HG02642 (cell line): ENCODE measurements around the gene GTPBP8.

Source experiments
- ATAC-seq: cut with Tn5 transposase; IDR thresholded peaks from one replicate; pipeline ENCODE4 v1.9.1; 2021; ENCODE audit warnings: mild to moderate bottlenecking; ENCODE audit not compliant: unreplicated experiment, poor library complexity

Gene GTPBP8

GRCh38 chr3:112990672-112991602, at the start of gene GTPBP8:
Gene GTPBP8, plus strand, starts transcription at chr3:112990984. Its CDS starts 16 bp downstream, at chr3:112991000.
- peak; percentile 97 for ATAC-seq

GRCh38 chr3:112948346-112948838, 42.4 kb upstream of the GTPBP8 start:
- ATAC-seq = no peak

GRCh38 chr3:112956351-112956750, 34.4 kb upstream of the GTPBP8 start:
- no peak for ATAC-seq

GRCh38 chr3:112958811-112959560, 31.8 kb upstream of the GTPBP8 start:
- peak; percentile 80 for ATAC-seq

GRCh38 chr3:112963683-112964082, 27.1 kb upstream of the GTPBP8 start:
- ATAC-seq = no peak

GRCh38 chr3:112965656-112966055, 25.1 kb upstream of the GTPBP8 start:
- no peak for ATAC-seq

- ATAC-seq = no peak
Measured at GRCh38 chr3:112966633-112967032, 24.2 kb upstream of the GTPBP8 start.

- ATAC-seq = no peak
Measured at GRCh38 chr3:112967425-112967824, 23.4 kb upstream of the GTPBP8 start.

- no peak for ATAC-seq
Measured at GRCh38 chr3:112967828-112968227, 23.0 kb upstream of the GTPBP8 start.

- no peak for ATAC-seq
Measured at GRCh38 chr3:112972158-112972557, 18.6 kb upstream of the GTPBP8 start.

GRCh38 chr3:112973325-112974177, 17.2 kb upstream of the GTPBP8 start:
- ATAC-seq = peak; percentile 93

GRCh38 chr3:112974178-112974517, 16.6 kb upstream of the GTPBP8 start:
- ATAC-seq = peak; percentile 30

- ATAC-seq = no peak
Measured at GRCh38 chr3:112974894-112975293, 15.9 kb upstream of the GTPBP8 start, which contains the start of gene CD200R1. Gene CD200R1, minus strand, starts transcription at chr3:112975103. Its CDS starts 246 bp downstream, at chr3:112974857.

- ATAC-seq = no peak
Measured at GRCh38 chr3:112976001-112976400, 14.8 kb upstream of the GTPBP8 start.

GRCh38 chr3:112976953-112977352, 13.8 kb upstream of the GTPBP8 start:
- ATAC-seq = no peak

- no peak for ATAC-seq
Measured at GRCh38 chr3:112979244-112979832, 11.4 kb upstream of the GTPBP8 start.

- no peak for ATAC-seq
Measured at GRCh38 chr3:112980080-112980479, 10.7 kb upstream of the GTPBP8 start.

GRCh38 chr3:112982710-112983109, 8.1 kb upstream of the GTPBP8 start:
- ATAC-seq = no peak

GRCh38 chr3:112984485-112984884, 6.3 kb upstream of the GTPBP8 start:
- no peak for ATAC-seq
